Inferior parietal cortex (tissue), 1 donor: ENCODE results near the gene CA12.

Experiments
- DNase-seq: peaks from one replicate; pipeline ENCODE4 v3.0.0-alpha.2; 2016; ENCODE audit errors: extremely low spot score

CA12 gene

GRCh38 chr15:63374686-63375520 lies 6.7 kb downstream of the CA12 start:
- peak; percentile 46 for DNase-seq

GRCh38 chr15:63373866-63374548 lies 7.6 kb downstream of the CA12 start:
- DNase-seq: no peak

- no peak for DNase-seq
These were observed 8.3 kb downstream of the CA12 start for GRCh38 chr15:63373330-63373729.

- DNase-seq: no peak
These were observed 8.9 kb downstream of the CA12 start for GRCh38 chr15:63372753-63373152.

- peak; percentile 63 for DNase-seq
These were observed 9.5 kb downstream of the CA12 start for GRCh38 chr15:63372018-63372705.

- no peak for DNase-seq
These were observed 10.2 kb downstream of the CA12 start for GRCh38 chr15:63371297-63371918.

GRCh38 chr15:63370764-63371163 lies 10.9 kb downstream of the CA12 start:
- DNase-seq: no peak

- DNase-seq: no peak
These were observed 11.9 kb downstream of the CA12 start for GRCh38 chr15:63369781-63370180.

- DNase-seq: no peak
These were observed 12.3 kb downstream of the CA12 start for GRCh38 chr15:63369296-63369695.

GRCh38 chr15:63368503-63368902 lies 13.1 kb downstream of the CA12 start:
- no peak for DNase-seq

- DNase-seq: no peak
These were observed 13.7 kb downstream of the CA12 start for GRCh38 chr15:63367900-63368299.

GRCh38 chr15:63367390-63367789 lies 14.3 kb downstream of the CA12 start:
- no peak for DNase-seq

- DNase-seq: no peak
These were observed 15.2 kb downstream of the CA12 start for GRCh38 chr15:63366451-63366850.

- no peak for DNase-seq
These were observed 16.4 kb downstream of the CA12 start for GRCh38 chr15:63365273-63365680.

- DNase-seq: no peak
These were observed 17.0 kb downstream of the CA12 start for GRCh38 chr15:63364399-63365272.

- DNase-seq: no peak
These were observed 18.4 kb downstream of the CA12 start for GRCh38 chr15:63363292-63363691.

GRCh38 chr15:63362885-63363284 lies 18.8 kb downstream of the CA12 start:
- DNase-seq: no peak

- no peak for DNase-seq
These were observed 19.4 kb downstream of the CA12 start for GRCh38 chr15:63362196-63362595.

- no peak for DNase-seq
These were observed 21.5 kb downstream of the CA12 start for GRCh38 chr15:63360170-63360569.

GRCh38 chr15:63358241-63359029 lies 23.2 kb downstream of the CA12 start:
- DNase-seq: no peak
